ENCODE data around the gene EXOC3L4. TPM values are rescaled to one million over a fixed set of nuclear protein-coding genes. Genes with fewer than 3 reads are reported as not detected.
"Not testable (repeated sequence)": the region's sequence is repeated elsewhere in the genome, so short reads cannot be mapped to it uniquely, and the experiment has no call there.

Gene EXOC3L4
- total RNA-seq (2022) (10.9 and 13.5 TPM in 2 replicates), Bru-seq, nascent RNA (percentile 41 among the genes with signal in this experiment), BruChase-seq, experiment 1, labeled RNA remaining after a 6-hour chase (percentile 51 among the genes with signal in this experiment), BruChase-seq, experiment 2, labeled RNA remaining after a 2-hour chase (percentile 52 among the genes with signal in this experiment)
- long read RNA-seq, partial matches to known transcripts, result 0 of 5 reads
- long read RNA-seq, other reads (novel, unspliced or antisense), result 5 of 5 reads

- peak within 1 kb of the TSS; percentile 70 for H3K4me3 Mint-ChIP-seq (ENCODE audit: low read depth, unreplicated experiment)
- H3K36me3 Mint-ChIP-seq (ENCODE audit: insufficient read depth, unreplicated experiment), result peaks cover 9% of the 10 kb centered on the region
- H3K27ac Mint-ChIP-seq (ENCODE audit: unreplicated experiment), result peak within 1 kb of the TSS; percentile 12
- H3K27me3 Mint-ChIP-seq (ENCODE audit: unreplicated experiment), result no peaks in the 10 kb centered on the region
- TF ChIP-seq CTCF (IDR thresholded peaks at IDR 0.05; ENCODE audit: unreplicated experiment), result no peak
- DNase-seq, result no peak
- BruUV-seq (replicated peaks), result no TSS peak
- no peaks in the 10 kb centered on the region for H3K9me3 Mint-ChIP-seq (ENCODE audit: low read depth, unreplicated experiment)
- CTCF ChIA-PET, result interaction anchor here (0.6 to 3.2 kb wide), 4 partner anchors 11 to 951 kb away, joined by 4 to 27 read pairs (median 6); no protein-coding TSS in a partner anchor
- peaks cover 15% of the 10 kb centered on the region for H3K4me1 Mint-ChIP-seq (ENCODE audit: low read depth, unreplicated experiment)
- intact Hi-C loops (cut with micrococcal nuclease; ENCODE audit: unreplicated experiment), result no loop called here
Observed at GRCh38 chr14:103094406-103095209, at the start of gene EXOC3L4. Gene EXOC3L4, plus strand, starts transcription at chr14:103094725. Its CDS starts 5,495 bp downstream, at chr14:103100220.

- Mint-ChIP-seq H3K27me3 (ENCODE audit: unreplicated experiment) (no peaks in the 10 kb centered on the region), H3K36me3 (ENCODE audit: insufficient read depth, unreplicated experiment) (peaks cover 19% of the 10 kb centered on the region), H3K9me3 (ENCODE audit: low read depth, unreplicated experiment) (no peaks in the 10 kb centered on the region), H3K27ac (ENCODE audit: unreplicated experiment) (no peak overlapping the region), H3K4me3 (ENCODE audit: low read depth, unreplicated experiment) (no peak overlapping the region), H3K4me1 (ENCODE audit: low read depth, unreplicated experiment) (peaks cover 19% of the 10 kb centered on the region)
- CTCF ChIA-PET, result no interaction called here
- intact Hi-C loops (cut with micrococcal nuclease; ENCODE audit: unreplicated experiment), result no loop called here
- no TSS peak for BruUV-seq (replicated peaks)
- DNase-seq, result no peak
- no peak for TF ChIP-seq CTCF (IDR thresholded peaks at IDR 0.05; ENCODE audit: unreplicated experiment)
Observed at GRCh38 chr14:103045371-103045869, 49.1 kb upstream of the EXOC3L4 start.

GRCh38 chr14:103047453-103047852, 47.1 kb upstream of the EXOC3L4 start:
- H3K4me3 Mint-ChIP-seq (ENCODE audit: low read depth, unreplicated experiment); H3K27ac Mint-ChIP-seq (ENCODE audit: unreplicated experiment); BruUV-seq (replicated peaks); H3K9me3 Mint-ChIP-seq (ENCODE audit: low read depth, unreplicated experiment); CTCF ChIA-PET; H3K27me3 Mint-ChIP-seq (ENCODE audit: unreplicated experiment); DNase-seq; intact Hi-C loops (cut with micrococcal nuclease; ENCODE audit: unreplicated experiment): not testable (repeated sequence)
- H3K36me3 Mint-ChIP-seq (ENCODE audit: insufficient read depth, unreplicated experiment), result peaks cover 10% of the 10 kb centered on the region
- peaks cover 32% of the 10 kb centered on the region for H3K4me1 Mint-ChIP-seq (ENCODE audit: low read depth, unreplicated experiment)

- no peak for TF ChIP-seq CTCF (IDR thresholded peaks at IDR 0.05; ENCODE audit: unreplicated experiment)
- no TSS peak for BruUV-seq (replicated peaks)
- Mint-ChIP-seq H3K36me3 (ENCODE audit: insufficient read depth, unreplicated experiment) (peaks cover 14% of the 10 kb centered on the region), H3K27ac (ENCODE audit: unreplicated experiment) (no peak overlapping the region), H3K4me3 (ENCODE audit: low read depth, unreplicated experiment) (no peak overlapping the region), H3K9me3 (ENCODE audit: low read depth, unreplicated experiment) (no peaks in the 10 kb centered on the region), H3K27me3 (ENCODE audit: unreplicated experiment) (no peaks in the 10 kb centered on the region), H3K4me1 (ENCODE audit: low read depth, unreplicated experiment) (peaks cover 37% of the 10 kb centered on the region)
- DNase-seq, result no peak
- intact Hi-C loops (cut with micrococcal nuclease; ENCODE audit: unreplicated experiment), result no loop called here
- CTCF ChIA-PET, result interaction anchor here (0.6 kb wide), 1 partner anchor 396 kb away, joined by 14 read pairs; no protein-coding TSS in a partner anchor
Observed at GRCh38 chr14:103050935-103051334, 43.6 kb upstream of the EXOC3L4 start.
